GM10847 (cell line): ENCODE data around the gene HLCS.

Experiments
- POLR2A ChIP-seq: IDR thresholded peaks from 2 replicates; pipeline ENCODE4 v1.6.1; 2011; ENCODE audit not compliant: insufficient read length; ENCODE audit errors: extremely low read depth

The HLCS gene

DNA sequence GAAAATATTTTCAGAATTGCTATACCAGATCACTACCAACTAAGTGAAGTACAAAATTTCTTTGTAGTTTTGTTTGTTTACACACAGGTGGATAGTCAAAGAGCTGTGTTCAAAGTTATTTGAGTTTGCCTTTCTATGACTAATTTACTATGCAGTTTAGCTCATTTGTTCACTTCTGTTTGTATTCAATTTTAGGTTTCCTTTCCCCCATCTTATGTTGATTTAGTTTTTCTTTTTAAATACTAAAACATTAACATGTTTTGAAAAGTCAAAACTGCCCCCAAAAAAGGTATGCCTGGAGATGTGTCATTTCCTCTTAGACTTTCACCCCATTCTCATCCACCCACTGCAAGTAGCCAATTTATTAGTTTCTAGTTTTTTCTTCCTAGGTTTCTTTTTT is 21.4 kb upstream of the HLCS start:
- TF ChIP-seq POLR2A = no peak

GRCh38 chr21:36985751-36986594 is 19.5 kb upstream of the HLCS start:
- TF ChIP-seq POLR2A = no peak

- TF ChIP-seq POLR2A = no peak
Observed at GRCh38 chr21:36981977-36982700, 15.7 kb upstream of the HLCS start.

- no peak for TF ChIP-seq POLR2A
Observed at GRCh38 chr21:36981049-36981391, 14.6 kb upstream of the HLCS start.

- TF ChIP-seq POLR2A = no peak
Observed at GRCh38 chr21:36980280-36981048, 14.0 kb upstream of the HLCS start.

GRCh38 chr21:36976882-36977651 is 10.6 kb upstream of the HLCS start:
- no peak for TF ChIP-seq POLR2A

- no peak for TF ChIP-seq POLR2A
Observed at GRCh38 chr21:36976228-36976861, 9.9 kb upstream of the HLCS start.

DNA sequence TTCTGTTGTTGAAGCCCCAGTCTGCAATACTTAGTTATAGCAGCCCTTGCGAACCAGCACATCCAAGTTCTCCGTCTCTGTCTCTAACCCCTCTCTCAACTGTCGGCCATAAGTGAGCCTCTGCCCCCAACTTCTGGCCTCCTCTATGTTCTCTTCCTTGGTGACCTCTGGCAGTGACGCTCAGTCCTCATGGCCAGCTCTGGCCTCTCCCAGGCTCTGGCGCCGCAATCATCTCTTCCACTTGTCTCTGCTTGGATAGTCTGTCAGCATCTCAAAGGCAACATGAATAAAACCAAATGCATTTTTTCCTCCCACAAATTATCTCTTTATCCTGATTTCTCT is 8.4 kb upstream of the HLCS start:
- no peak for TF ChIP-seq POLR2A

GRCh38 chr21:36973986-36974850 is 7.7 kb upstream of the HLCS start:
- TF ChIP-seq POLR2A = no peak

DNA sequence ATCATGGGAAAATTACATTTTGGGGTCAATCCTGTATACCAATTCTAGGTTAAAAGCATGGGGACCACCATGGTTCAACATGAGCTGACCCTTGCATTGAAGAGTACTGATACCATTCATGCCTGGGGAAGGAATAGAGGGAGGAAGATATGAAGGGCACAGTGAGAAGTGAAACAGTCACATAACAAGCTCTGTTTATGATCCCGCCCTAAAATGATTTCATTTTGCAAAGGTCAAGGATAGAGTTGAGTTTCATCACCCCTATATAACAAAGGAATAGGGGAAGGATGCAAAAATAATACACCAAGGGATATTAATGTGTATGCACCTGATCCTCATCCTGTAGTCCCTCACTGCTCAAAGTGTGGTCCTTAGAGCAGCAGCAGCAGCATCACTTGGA is 2.5 kb upstream of the HLCS start:
- TF ChIP-seq POLR2A = no peak

DNA sequence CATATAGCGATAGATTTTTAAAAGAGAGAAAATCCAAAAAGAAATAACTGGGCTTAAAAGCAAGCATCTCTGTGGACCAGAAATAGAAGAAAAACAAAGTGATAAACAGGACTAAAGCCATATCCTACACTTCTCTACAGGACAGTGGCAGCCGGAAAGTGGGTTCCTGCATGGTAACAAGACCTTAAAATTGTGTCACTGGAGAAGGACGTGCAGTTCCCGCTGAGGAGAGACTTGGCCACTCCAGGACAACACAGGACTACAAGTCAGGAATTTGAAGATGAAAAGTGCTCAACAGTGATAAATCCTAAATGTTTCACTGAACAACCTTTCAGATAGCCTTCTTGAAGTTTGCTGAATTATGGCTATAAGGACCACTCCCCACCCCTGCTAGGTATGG is 1.9 kb upstream of the HLCS start:
- TF ChIP-seq POLR2A = no peak

- TF ChIP-seq POLR2A = peak; percentile 9
Observed at GRCh38 chr21:36966821-36967768, 626 bp upstream of the HLCS start.

DNA sequence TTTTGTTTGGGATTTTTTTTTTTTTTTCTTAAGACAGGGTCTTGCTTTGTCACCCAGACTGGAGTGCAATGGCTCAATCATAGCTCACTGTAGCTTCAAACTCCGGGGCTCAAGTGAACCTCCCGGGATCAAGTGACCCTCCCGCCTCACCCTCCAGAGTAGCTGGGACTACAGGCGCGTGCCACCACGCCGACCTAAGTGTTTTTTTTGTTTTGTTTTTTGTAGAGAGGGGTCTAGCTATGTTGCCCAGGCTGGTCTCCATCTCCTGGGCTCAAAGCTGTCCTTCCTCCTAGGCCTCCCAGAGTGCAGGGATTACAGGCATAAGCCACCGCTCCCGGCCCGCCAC is 776 bp downstream of the HLCS start:
- no peak for TF ChIP-seq POLR2A
